Mesenteric fat pad (tissue), 1 donor: Measurements from ENCODE around the gene NLRP11. TPM values are rescaled to one million over a fixed set of nuclear protein-coding genes. Genes with fewer than 3 reads are reported as not detected.

ENCODE experiments used
- DNase-seq: peaks from one replicate; pipeline ENCODE4 v3.0.0-alpha.2; 2020; ENCODE audit warnings: low spot score
- long read RNA-seq: library from polyadenylated mRNA; unstranded; transcript quantifications from one replicate; pipeline ENCODE4 v2.0.0, GENCODE V29; 2020
- total RNA-seq: library from RNA; stranded (reverse); fragmentation: NEBNext Ultra II Directional; extraction: Animal tissue kit (Norgen Biotek cat#: 25700); gene quantifications from one replicate; pipeline ENCODE4 v1.2.1, GENCODE V29; 2021
- donor health status: DM: yes; HTN: yes; CAD: no.

Gene NLRP11
- total RNA-seq = not detected
- long read RNA-seq = 0 reads

DNA sequence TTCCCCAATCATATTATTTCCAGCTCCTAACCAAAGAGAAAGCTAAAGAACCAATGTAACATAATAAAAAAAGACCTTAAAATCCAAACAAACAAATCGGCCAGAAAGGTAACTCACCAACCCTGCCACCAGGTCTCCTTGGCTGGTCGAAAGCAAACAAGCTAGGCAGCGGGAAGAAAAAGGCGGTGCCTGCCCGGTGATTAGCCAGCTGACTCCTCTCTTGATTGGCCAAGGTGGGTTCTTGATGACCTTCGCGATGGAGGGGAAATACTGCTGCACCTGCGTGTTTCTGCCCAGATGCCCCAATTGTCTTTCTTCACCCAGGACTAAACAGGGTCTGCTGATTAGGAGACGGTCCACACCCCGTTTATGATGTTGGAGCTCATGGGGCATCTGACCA, at the start of gene NLRP11:
Gene NLRP11, minus strand, starts transcription at position 154 of the 400 bp plus-strand sequence. CDS start 13,825 bp downstream, outside the sequence.
- DNase-seq = no peak

DNA sequence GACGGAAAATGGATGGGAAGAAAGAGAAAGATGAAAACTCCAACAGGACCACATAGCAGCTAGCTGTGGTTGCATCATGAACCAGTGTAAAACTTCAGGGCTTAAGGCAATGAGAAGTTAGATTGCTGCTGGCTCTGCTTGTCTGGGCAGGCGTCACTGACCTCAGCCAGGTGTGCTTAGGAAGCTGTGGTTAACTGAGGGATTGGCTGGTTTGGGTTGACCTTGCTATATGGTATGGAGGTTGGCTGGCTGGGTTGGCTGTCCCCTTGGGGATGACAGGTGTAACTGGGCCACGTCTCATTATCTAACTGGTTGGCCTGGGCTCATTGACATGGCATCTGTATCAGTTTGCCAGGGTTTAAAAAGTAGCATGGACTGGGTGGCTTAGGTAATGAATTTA, 45.4 kb upstream of the NLRP11 start:
- DNase-seq = no peak

DNA sequence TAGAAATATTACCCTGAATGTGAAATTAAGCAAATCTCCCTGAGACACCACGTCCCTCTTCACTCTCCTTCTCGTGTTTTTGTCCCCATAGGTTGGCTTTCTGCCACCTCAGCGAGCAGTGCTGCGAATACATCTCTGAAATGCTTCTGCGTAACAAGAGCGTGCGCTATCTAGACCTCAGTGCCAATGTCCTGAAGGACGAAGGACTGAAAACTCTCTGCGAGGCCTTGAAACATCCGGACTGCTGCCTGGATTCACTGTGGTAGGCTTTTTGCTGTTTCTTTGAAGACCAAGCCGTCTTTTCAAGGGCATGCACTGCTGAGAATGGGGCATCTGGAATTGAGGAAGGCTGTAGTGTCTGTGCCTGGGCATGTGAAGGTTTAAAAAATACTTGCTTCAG, 38.9 kb upstream of the NLRP11 start:
- no peak for DNase-seq

- no peak for DNase-seq
These were observed 35.3 kb upstream of the NLRP11 start for GRCh38 chr19:55867101-55867500.

DNA sequence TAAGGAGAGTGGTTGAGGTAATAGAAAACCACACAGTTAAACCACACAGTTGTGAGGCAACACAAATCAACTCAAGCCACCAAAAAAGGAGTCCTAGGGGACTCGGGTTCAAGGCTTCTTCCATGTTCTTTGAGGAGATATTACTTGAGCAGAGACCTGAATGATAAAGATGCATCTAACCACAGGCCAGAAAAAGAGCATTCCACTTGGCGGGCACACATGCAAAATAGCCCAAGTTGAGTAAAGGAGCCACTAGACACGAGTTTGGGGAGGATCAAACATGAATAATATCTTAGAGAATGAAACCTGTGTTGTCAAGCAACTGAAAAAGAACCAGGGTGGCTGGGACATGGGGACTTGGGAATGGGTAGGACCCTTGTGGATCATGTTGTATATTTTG, 34.7 kb upstream of the NLRP11 start:
- DNase-seq = no peak

GRCh38 chr19:55858969-55859368, 27.2 kb upstream of the NLRP11 start:
- DNase-seq = no peak

DNA sequence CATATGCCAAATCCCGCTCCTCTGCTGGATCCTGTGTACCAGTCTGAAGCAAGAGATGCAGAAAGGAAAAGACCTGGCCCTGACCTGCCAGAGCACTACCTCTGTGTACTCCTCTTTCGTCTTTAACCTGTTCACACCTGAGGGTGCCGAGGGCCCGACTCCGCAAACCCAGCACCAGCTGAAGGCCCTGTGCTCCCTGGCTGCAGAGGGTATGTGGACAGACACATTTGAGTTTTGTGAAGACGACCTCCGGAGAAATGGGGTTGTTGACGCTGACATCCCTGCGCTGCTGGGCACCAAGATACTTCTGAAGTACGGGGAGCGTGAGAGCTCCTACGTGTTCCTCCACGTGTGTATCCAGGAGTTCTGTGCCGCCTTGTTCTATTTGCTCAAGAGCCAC, 26.6 kb upstream of the NLRP11 start:
- no peak for DNase-seq

- no peak for DNase-seq
These were observed 26.2 kb upstream of the NLRP11 start for GRCh38 chr19:55857974-55858373.

- no peak for DNase-seq
These were observed 25.4 kb upstream of the NLRP11 start for GRCh38 chr19:55857149-55857548.

GRCh38 chr19:55855160-55855559, 23.4 kb upstream of the NLRP11 start:
- no peak for DNase-seq

DNA sequence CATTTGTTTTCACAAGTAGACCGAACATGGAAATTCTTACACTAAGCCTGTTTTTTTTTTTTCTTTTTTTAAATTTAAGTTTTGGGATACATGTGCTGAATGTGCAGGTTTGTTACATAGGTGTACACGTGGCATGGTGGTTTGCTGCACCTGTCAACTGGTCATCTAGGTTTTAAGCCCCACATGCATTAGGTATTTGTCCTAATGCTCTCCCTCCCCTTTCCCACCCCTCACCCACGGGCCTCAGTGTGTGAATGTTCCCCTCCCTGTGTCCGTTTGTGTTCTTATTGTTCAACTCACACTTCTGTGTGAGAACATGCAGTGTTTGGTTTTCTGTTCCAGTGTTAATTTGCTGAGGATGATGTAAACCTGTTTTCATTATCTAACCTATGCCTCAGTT, 7.1 kb upstream of the NLRP11 start:
- DNase-seq = no peak

DNA sequence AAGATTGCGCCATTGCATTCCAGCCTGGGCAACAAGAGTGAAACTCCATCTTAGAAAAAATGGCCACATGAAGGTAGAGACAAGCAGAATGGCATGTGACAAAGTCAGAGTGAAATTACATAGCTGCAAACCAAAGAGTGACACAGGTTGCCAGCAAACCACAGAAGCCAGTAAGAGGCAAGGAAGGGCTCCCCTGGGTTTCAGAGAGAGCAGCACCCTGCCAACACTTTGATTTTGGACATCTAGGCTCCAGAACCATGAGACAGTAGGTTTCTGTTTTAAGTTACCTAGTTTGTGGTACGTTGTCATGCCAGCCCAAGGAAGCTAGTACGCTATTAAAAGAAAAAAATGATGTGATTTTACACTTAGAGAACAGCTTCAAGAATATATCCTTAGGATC, 6.5 kb upstream of the NLRP11 start:
- DNase-seq = no peak

GRCh38 chr19:55836340-55836739, 4.5 kb upstream of the NLRP11 start, which contains the start of gene NLRP4:
TSS of gene NLRP4 (plus strand) at chr19:55836540. CDS start at chr19:55852081, 15,541 bp downstream.
- DNase-seq = no peak

DNA sequence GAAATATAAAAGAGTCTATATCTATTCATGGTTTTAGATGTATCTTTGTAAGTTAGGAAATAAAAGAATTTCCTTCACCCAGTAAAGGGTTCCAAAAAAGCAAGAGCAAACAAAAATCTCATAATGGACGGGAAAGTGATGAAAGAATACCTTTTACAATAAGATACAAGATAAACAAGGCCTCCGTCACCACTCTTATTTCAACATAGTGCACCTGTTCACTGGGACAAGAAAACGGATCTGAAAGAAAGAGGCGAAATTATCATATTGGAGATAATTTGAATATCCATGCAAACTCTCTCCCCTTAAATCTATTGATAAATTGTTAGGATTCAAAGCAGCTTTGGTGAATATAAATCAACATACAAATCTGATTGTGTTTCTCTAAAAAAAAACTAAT, 877 bp upstream of the NLRP11 start:
- no peak for DNase-seq

DNA sequence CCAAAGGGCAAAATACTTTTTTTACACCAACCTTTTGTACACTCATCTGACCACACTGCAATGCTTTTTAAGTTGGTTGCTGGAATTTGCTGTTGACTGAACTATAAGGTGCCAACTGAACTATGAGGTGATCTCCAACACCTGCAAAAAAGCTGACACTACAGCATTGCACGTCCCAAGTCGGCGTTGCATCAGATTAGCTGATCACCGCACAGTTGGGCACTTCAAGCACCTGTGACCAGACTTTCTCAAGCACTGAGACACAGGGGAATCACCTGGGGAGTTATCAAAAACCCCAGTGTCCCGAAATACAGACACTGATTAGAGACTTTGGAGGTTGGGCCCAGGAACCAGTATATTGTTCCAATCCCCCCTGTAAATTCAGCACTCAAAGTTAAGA, 1.1 kb downstream of the NLRP11 start:
- DNase-seq = no peak

- no peak for DNase-seq
These were observed 11.8 kb downstream of the NLRP11 start for GRCh38 chr19:55820037-55820436.

DNA sequence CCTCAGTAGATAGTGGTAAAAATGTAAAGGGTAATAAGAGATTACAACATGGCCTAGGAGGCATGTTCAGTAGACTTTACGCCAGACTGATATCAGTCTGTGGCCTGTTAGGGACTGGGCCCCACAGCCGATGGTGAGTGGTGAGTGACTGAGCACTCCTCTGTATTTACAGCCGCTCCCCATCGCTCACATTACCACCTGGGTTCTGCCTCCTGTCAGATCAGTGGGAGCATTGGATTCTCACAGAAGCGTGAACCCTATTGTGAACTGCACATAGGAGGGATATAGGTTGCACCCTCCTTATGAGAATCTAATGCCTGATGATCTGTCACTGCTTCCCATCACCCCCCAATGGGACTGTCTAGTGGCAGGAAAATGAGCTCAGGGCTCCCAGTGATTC, 17.9 kb downstream of the NLRP11 start:
- no peak for DNase-seq

GRCh38 chr19:55812449-55812848, 19.4 kb downstream of the NLRP11 start:
- no peak for DNase-seq

GRCh38 chr19:55811340-55811739, 20.5 kb downstream of the NLRP11 start:
- DNase-seq = no peak

GRCh38 chr19:55809381-55810058, 22.3 kb downstream of the NLRP11 start:
- DNase-seq = no peak

GRCh38 chr19:55802281-55802680, 29.5 kb downstream of the NLRP11 start:
- no peak for DNase-seq

DNA sequence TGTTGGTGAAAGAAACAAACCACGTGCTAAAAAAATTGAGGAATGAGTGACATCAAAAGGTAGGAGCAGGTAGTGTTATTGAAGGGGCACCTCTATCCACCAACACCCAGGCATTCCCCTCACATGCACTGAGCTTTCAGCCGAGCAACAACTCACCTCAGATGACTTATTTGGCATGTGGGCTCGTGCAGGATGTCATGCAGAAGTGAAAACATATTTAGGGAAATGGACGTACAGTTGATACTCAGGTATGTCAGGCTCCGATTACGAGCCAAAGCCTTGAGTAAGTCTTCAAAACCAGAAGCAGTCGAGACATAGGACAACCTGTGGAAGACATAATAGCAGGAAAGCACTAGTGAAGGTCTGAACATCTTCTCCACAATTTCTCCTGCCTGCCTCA, 30.4 kb downstream of the NLRP11 start:
- DNase-seq = no peak

GRCh38 chr19:55795021-55795420, 36.8 kb downstream of the NLRP11 start:
- DNase-seq = no peak

GRCh38 chr19:55781112-55781511, 50.7 kb downstream of the NLRP11 start:
- DNase-seq = no peak
